ENCODE data around the gene CACFD1. TPM values are rescaled to one million over a fixed set of nuclear protein-coding genes. Genes with fewer than 3 reads are reported as not detected.

CACFD1 gene
- total RNA-seq, 4 donors from 2014 or later: 2.5 to 5.3 (median 3.4) TPM

DNA sequence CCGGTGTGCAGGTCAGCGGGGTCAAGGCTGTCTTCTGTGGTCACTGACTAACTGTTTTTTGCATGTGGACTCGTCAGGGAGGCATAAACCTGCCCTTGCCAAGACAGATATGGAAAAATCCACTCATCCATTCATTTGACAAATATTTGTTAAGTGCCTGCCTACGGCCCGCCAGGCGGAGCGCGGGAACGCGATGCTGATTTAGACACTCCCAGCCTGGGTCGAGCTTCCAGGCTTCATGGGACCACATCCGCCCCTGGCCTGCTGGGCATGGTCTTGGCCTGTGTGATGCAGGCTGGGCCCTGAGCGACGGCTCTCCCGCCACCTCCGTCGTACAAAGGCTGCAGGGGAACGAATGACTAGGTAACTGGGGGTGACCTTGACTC lies 46.9 kb downstream of the CACFD1 start:
- TF ChIP-seq, protein P1, sequence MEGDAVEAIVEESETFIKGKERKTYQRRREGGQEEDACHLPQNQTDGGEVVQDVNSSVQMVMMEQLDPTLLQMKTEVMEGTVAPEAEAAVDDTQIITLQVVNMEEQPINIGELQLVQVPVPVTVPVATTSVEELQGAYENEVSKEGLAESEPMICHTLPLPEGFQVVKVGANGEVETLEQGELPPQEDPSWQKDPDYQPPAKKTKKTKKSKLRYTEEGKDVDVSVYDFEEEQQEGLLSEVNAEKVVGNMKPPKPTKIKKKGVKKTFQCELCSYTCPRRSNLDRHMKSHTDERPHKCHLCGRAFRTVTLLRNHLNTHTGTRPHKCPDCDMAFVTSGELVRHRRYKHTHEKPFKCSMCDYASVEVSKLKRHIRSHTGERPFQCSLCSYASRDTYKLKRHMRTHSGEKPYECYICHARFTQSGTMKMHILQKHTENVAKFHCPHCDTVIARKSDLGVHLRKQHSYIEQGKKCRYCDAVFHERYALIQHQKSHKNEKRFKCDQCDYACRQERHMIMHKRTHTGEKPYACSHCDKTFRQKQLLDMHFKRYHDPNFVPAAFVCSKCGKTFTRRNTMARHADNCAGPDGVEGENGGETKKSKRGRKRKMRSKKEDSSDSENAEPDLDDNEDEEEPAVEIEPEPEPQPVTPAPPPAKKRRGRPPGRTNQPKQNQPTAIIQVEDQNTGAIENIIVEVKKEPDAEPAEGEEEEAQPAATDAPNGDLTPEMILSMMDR (IDR thresholded peaks at IDR 0.05; ENCODE audit: low read depth): no peak

- TF ChIP-seq, protein P1 (IDR thresholded peaks at IDR 0.05; ENCODE audit: low read depth): no peak
Observed at GRCh38 chr9:133507246-133507965, 47.6 kb downstream of the CACFD1 start.

DNA sequence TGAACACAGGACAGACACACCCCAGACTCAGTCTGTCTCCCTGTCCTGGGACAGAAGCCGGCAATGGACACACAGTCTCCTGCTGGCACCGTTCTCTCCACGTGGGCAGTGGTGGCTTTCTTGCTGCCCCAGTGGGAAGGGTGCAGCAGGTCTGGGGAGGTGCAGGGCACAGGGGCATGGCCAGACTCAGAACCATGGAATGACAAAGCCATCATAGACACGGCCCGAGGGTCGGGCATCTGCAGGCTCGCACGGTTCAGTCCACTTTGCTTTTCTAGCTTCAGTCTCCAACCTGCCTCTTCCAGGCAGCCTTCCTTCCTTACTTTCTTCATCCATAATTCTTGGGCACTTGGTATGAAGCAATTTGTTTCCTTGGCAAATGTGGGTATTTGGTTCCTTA lies 48.3 kb downstream of the CACFD1 start:
- TF ChIP-seq, protein P1 (IDR thresholded peaks at IDR 0.05; ENCODE audit: low read depth): no peak

GRCh38 chr9:133509179-133510083 lies 49.7 kb downstream of the CACFD1 start:
- TF ChIP-seq, protein P1 (IDR thresholded peaks at IDR 0.05; ENCODE audit: low read depth): no peak

DNA sequence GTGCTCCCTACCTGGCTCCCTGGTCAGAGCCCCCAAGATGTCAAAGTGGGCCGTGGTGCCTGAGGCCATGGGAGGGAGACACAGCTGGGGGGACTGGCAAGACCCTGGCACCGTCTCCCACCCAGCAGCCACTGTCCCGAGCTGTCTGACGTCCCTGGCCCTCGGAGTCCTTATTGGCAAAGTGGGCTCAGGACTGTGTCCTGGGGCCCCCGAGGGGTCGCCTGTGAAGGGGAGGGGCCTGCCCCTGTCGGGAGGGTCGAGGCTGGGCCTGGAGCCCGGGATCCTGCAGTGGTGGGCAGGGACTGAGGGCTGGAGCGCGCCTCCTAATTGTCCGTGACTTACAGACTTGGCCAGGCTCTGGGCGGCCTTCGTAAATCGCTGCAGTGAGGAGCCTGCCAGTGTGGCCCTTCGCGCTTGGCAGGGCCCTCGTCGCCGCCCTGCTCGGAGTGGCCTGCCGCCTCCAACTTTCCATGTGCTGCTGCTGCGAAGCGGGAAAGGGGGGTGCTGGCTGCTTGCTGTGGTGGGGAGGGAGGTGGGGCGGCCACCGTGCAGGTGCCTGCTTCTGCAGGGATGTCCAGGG lies 51.2 kb downstream of the CACFD1 start:
- TF ChIP-seq, protein P1 (IDR thresholded peaks at IDR 0.05; ENCODE audit: low read depth): no peak

DNA sequence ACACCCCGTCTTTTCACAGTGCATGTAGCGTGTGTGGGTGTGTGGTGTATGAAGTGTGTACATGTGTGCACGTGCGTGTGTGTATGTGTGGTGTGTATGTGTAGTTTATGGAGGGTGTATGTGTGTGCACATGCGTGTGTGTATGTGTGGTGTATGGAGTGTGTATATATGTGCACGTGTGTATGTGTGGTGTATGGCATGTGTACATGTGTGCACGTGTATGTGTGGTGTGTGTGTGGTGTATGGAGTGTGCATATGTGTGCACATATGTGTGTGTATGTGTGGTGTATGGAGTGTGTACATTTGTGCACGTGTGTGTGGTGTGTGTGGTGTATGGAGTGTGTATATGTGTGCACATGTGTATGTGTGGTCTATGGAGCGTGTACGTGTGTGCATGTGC lies 51.8 kb downstream of the CACFD1 start:
- TF ChIP-seq, protein P1 (IDR thresholded peaks at IDR 0.05; ENCODE audit: low read depth): no peak
